H9 (cell line): Measurements from ENCODE around the gene RCSD1. TPM values are rescaled to one million over a fixed set of nuclear protein-coding genes. Genes with fewer than 3 reads are reported as not detected.

ENCODE experiments used
- DNase-seq: peaks from one replicate; pipeline ENCODE4 v3.0.0-alpha.2; 2017
- H2AFZ ChIP-seq: one replicate; pipeline ENCODE4 v1.6.1; 2013; ENCODE audit warnings: mild to moderate bottlenecking, low read length, control low read depth, moderate library complexity
- H2AK5ac ChIP-seq: 2 replicates; pipeline ENCODE4 v1.6.1; 2013; ENCODE audit warnings: low read length, control low read depth, mixed read lengths; ENCODE audit not compliant: insufficient read length
- H2BK120ac ChIP-seq: one replicate; pipeline ENCODE4 v1.6.1; 2013; ENCODE audit warnings: low read depth, mild to moderate bottlenecking, low read length, control low read depth, inconsistent platforms; ENCODE audit not compliant: poor library complexity, severe bottlenecking
- H2BK12ac ChIP-seq: 2 replicates; pipeline ENCODE4 v1.6.1; 2013; ENCODE audit warnings: low read length, control low read depth, mixed read lengths, low read depth; ENCODE audit not compliant: insufficient read length
- H2BK15ac ChIP-seq: 2 replicates; pipeline ENCODE4 v1.6.1; 2013; ENCODE audit warnings: low read depth, low read length, control low read depth
- H2BK20ac ChIP-seq: one replicate; pipeline ENCODE4 v1.6.1; 2013; ENCODE audit warnings: low read depth, mild to moderate bottlenecking, low read length, control low read depth, inconsistent platforms; ENCODE audit not compliant: poor library complexity, severe bottlenecking
- H2BK5ac ChIP-seq: 2 replicates; pipeline ENCODE4 v1.6.1; 2013; ENCODE audit warnings: low read length, control low read depth, mixed read lengths; ENCODE audit not compliant: insufficient read length
- H3K14ac ChIP-seq: 2 replicates; pipeline ENCODE4 v1.6.1; 2013; ENCODE audit warnings: low read length, control low read depth; ENCODE audit not compliant: insufficient read depth
- H3K18ac ChIP-seq: 2 replicates; pipeline ENCODE4 v1.6.1; 2013; ENCODE audit warnings: low read depth, mild to moderate bottlenecking, mixed read lengths, low read length, control low read depth; ENCODE audit not compliant: insufficient read length
- H3K23ac ChIP-seq: 2 replicates; pipeline ENCODE4 v1.6.1; 2013; ENCODE audit warnings: low read length, control low read depth, mixed read lengths, low read depth; ENCODE audit not compliant: insufficient read length
- H3K23me2 ChIP-seq: 2 replicates; pipeline ENCODE4 v1.6.1; 2013; ENCODE audit warnings: low read depth, mild to moderate bottlenecking, mixed read lengths, low read length, control low read depth; ENCODE audit not compliant: insufficient read length, poor library complexity, severe bottlenecking
- H3K27ac ChIP-seq: 2 replicates; pipeline ENCODE4 v1.5.1; 2013; ENCODE audit warnings: low read length, control low read depth, mixed read lengths, low read depth; ENCODE audit not compliant: insufficient read length
- H3K27me3 ChIP-seq: 2 replicates; pipeline ENCODE4 v1.6.1; 2013; ENCODE audit warnings: low read length, control low read depth, inconsistent platforms; ENCODE audit not compliant: insufficient read depth
- H3K4ac ChIP-seq: 2 replicates; pipeline ENCODE4 v1.6.1; 2013; ENCODE audit warnings: low read depth, mild to moderate bottlenecking, control low read depth, inconsistent platforms, low read length, moderate library complexity
- H3K4me1 ChIP-seq: 2 replicates; pipeline ENCODE4 v1.6.1; 2013; ENCODE audit warnings: low read length, control low read depth, inconsistent platforms; ENCODE audit not compliant: insufficient read depth
- H3K4me2 ChIP-seq: 2 replicates; pipeline ENCODE4 v1.6.1; 2013; ENCODE audit warnings: low read length, control low read depth, mixed read lengths; ENCODE audit not compliant: insufficient read length, insufficient read depth
- H3K56ac ChIP-seq: 2 replicates; pipeline ENCODE4 v1.6.1; 2013; ENCODE audit warnings: low read depth, mild to moderate bottlenecking, mixed read lengths, low read length, control low read depth; ENCODE audit not compliant: insufficient read length
- H3K79me1 ChIP-seq: 2 replicates; pipeline ENCODE4 v1.6.1; 2013; ENCODE audit warnings: low read depth, mild to moderate bottlenecking, moderate library complexity, low read length, control low read depth, inconsistent platforms; ENCODE audit not compliant: insufficient read depth, poor library complexity, severe bottlenecking
- H3K79me2 ChIP-seq: 2 replicates; pipeline ENCODE4 v1.6.1; 2013; ENCODE audit warnings: low read length, control low read depth, inconsistent platforms; ENCODE audit not compliant: insufficient read depth
- H3K9ac ChIP-seq: 2 replicates; pipeline ENCODE4 v1.6.1; 2013; ENCODE audit warnings: low read length, control low read depth, mixed read lengths; ENCODE audit not compliant: insufficient read length; ENCODE audit errors: extremely low read depth
- H3K9me3 ChIP-seq: one replicate; pipeline ENCODE4 v1.6.1; 2013; ENCODE audit warnings: low read depth, low read length, inconsistent platforms; ENCODE audit not compliant: control insufficient read depth
- H3T11ph ChIP-seq: one replicate; pipeline ENCODE4 v1.6.1; 2013; ENCODE audit warnings: mild to moderate bottlenecking, low read length, control low read depth, inconsistent platforms
- H4K20me1 ChIP-seq: one replicate; pipeline ENCODE4 v1.6.1; 2013; ENCODE audit not compliant: control insufficient read depth, insufficient read length, insufficient read depth
- H4K5ac ChIP-seq: 2 replicates; pipeline ENCODE4 v1.6.1; 2013; ENCODE audit warnings: low read depth, mild to moderate bottlenecking, mixed read lengths, low read length, control low read depth; ENCODE audit not compliant: insufficient read length
- H4K8ac ChIP-seq: replicated peaks from 2 replicates; pipeline ENCODE4 v1.6.1; 2013; ENCODE audit warnings: low read length, control low read depth, mixed read lengths, low read depth; ENCODE audit not compliant: insufficient read length
- H4K91ac ChIP-seq: 2 replicates; pipeline ENCODE4 v1.6.1; 2013; ENCODE audit warnings: low read depth, mild to moderate bottlenecking, moderate library complexity, mixed read lengths, low read length, control low read depth; ENCODE audit not compliant: insufficient read length
- H3K27ac Mint-ChIP-seq, 3 experiments: 2 replicates in 2 of 3; 3 replicates in 1 of 3; pipeline ENCODE4 v1.8.0; 2020 to 2021; ENCODE audit warnings: mixed read lengths in 3 of 3, mild to moderate bottlenecking in 1 of 3, moderate library complexity in 1 of 3
- H3K27me3 Mint-ChIP-seq: 2 replicates; pipeline ENCODE4 v1.8.0; 2021; ENCODE audit warnings: low read depth, mild to moderate bottlenecking, moderate library complexity, mixed read lengths
- H3K36me3 Mint-ChIP-seq, 3 experiments: 2 replicates in 2 of 3; 3 replicates in 1 of 3; pipeline ENCODE4 v1.8.0; 2020 to 2021; ENCODE audit warnings: low read depth in 3 of 3, mixed read lengths in 3 of 3; ENCODE audit not compliant: insufficient read depth in 1 of 3
- H3K4me1 Mint-ChIP-seq, 2 experiments: 2 replicates each; pipeline ENCODE4 v1.8.0; 2020; ENCODE audit warnings: mixed read lengths in 2 of 2
- H3K4me3 Mint-ChIP-seq, 2 experiments: 2 replicates in 1 of 2; 3 replicates in 1 of 2; pipeline ENCODE4 v1.8.0; 2020 to 2021; ENCODE audit warnings: mild to moderate bottlenecking in 2 of 2, mixed read lengths in 2 of 2, moderate library complexity in 1 of 2
- H3K9me3 Mint-ChIP-seq, 2 experiments: 2 replicates in 1 of 2; 3 replicates in 1 of 2; pipeline ENCODE4 v1.8.0; 2020; ENCODE audit warnings: mild to moderate bottlenecking in 2 of 2, mixed read lengths in 2 of 2, moderate library complexity in 1 of 2
- CTCF ChIP-seq: fragments of 200-600 bp; sonication (generic); conservative IDR thresholded peaks from 3 replicates; pipeline ENCODE4 v1.8.0; 2021; ENCODE audit warnings: antibody characterized with exemption, mild to moderate bottlenecking
- WGBS: extraction: QIAGEN DNeasy Blood & Tissue Kit; methylation state at CpG from one replicate; pipeline ENCODE4 v1.1.7; 2013; ENCODE audit warnings: missing lambda C conversion rate, low lambda C conversion rate, mixed read lengths; ENCODE audit not compliant: insufficient read length; ENCODE audit errors: extremely low coverage; 5-methylcytosine and 5-hydroxymethylcytosine counted together
- total RNA-seq: library from RNA; stranded (reverse); gene quantifications from 2 replicates; pipeline ENCODE4 v1.2.1, GENCODE V29; 2021

RCSD1 gene
- total RNA-seq, 1 experiment from 2014 or later, result 0.13 TPM

- no peak overlapping the region for H3K56ac ChIP-seq
- H3K79me2 ChIP-seq, result no peaks in the 10 kb centered on the region
- H3K9me3 ChIP-seq, result no peaks in the 10 kb centered on the region
- H4K8ac ChIP-seq, result no peak overlapping the region
- DNase-seq, result no peak
- no peaks in the 10 kb centered on the region for H3K23me2 ChIP-seq
- no peak overlapping the region for H4K5ac ChIP-seq
- H3T11ph ChIP-seq, result no peak overlapping the region
- no peak overlapping the region for H2BK12ac ChIP-seq
- H2BK20ac ChIP-seq, result no peak overlapping the region
- H2AFZ ChIP-seq, result no peak overlapping the region
- no peak overlapping the region for H2BK5ac ChIP-seq
- no peak overlapping the region for H2AK5ac ChIP-seq
- no peak overlapping the region for H2BK15ac ChIP-seq
- peaks cover 19% of the 10 kb centered on the region in 2 experiments for H3K4me1 Mint-ChIP-seq
- no peaks in the 10 kb centered on the region for H4K20me1 ChIP-seq
- H3K9me3 Mint-ChIP-seq, result no peaks in the 10 kb centered on the region
- TF ChIP-seq CTCF, result no peak
- H3K27me3 ChIP-seq, result no peaks in the 10 kb centered on the region
- no peaks in the 10 kb centered on the region for H3K36me3 Mint-ChIP-seq
- WGBS, result no CpG with 5 or more reads among the region's 4 CpGs
- no peak overlapping the region for H3K4ac ChIP-seq
- no peak overlapping the region for H2BK120ac ChIP-seq
- no peak overlapping the region for H3K9ac ChIP-seq
- no peaks in the 10 kb centered on the region for H3K79me1 ChIP-seq
- no peak overlapping the region for H3K23ac ChIP-seq
- H3K27ac ChIP-seq, result no peak overlapping the region
- H3K4me2 ChIP-seq, result no peak overlapping the region
- no peak overlapping the region for H3K18ac ChIP-seq
- H4K91ac ChIP-seq, result no peak overlapping the region
- H3K14ac ChIP-seq, result no peak overlapping the region
- H3K4me1 ChIP-seq, result no peaks in the 10 kb centered on the region
- H3K27ac Mint-ChIP-seq, result no peak overlapping the region
- no peak overlapping the region for H3K4me3 Mint-ChIP-seq
- peaks cover 10% of the 10 kb centered on the region; the same call in 1 of the 2 replicates for H3K27me3 Mint-ChIP-seq
Observed at GRCh38 chr1:167666416-167666815, 36.4 kb downstream of the RCSD1 start.
